HL-60 (cell line): Measurements from ENCODE around the gene PIP4K2A.

ENCODE experiments used
- DNase-seq, 2 experiments: peaks; one replicate each; pipeline ENCODE4 v3.0.0-alpha.2; 2010 to 2020; ENCODE audit warnings: low read depth in 1 of 2, low spot score in 1 of 2
- H3K27ac ChIP-seq: fragments of 250-450 bp; sonication (Bioruptor Pico); replicated peaks from 2 replicates; pipeline ENCODE4 v1.5.1; 2020; ENCODE audit warnings: mild to moderate bottlenecking, moderate library complexity
- H3K27me3 ChIP-seq: fragments of 250-450 bp; sonication (Bioruptor Pico); 2 replicates; pipeline ENCODE4 v1.5.1; 2021; ENCODE audit warnings: mild to moderate bottlenecking, moderate library complexity; ENCODE audit not compliant: insufficient read depth, poor library complexity, severe bottlenecking
- H3K4me3 ChIP-seq: replicated peaks from 2 replicates; pipeline ENCODE4 v1.5.1; 2011; ENCODE audit warnings: mild to moderate bottlenecking, control low read depth, low read length; ENCODE audit not compliant: insufficient read depth
- CTCF ChIP-seq: IDR thresholded peaks from one replicate; pipeline ENCODE4 v1.5.1; 2011; ENCODE audit warnings: low read length, control low read depth, inconsistent platforms; ENCODE audit not compliant: insufficient read depth
- GABPA ChIP-seq: IDR thresholded peaks from 2 replicates; pipeline ENCODE4 v1.6.1; 2012; ENCODE audit warnings: low read depth
- POLR2AphosphoS5 ChIP-seq: IDR thresholded peaks from 2 replicates; pipeline ENCODE4 v1.6.1; 2012; ENCODE audit warnings: low read depth
- REST ChIP-seq: IDR thresholded peaks from 2 replicates; pipeline ENCODE4 v1.6.1; 2012; ENCODE audit warnings: low read depth; ENCODE audit not compliant: insufficient replicate concordance
- SPI1 ChIP-seq: IDR thresholded peaks from 2 replicates; pipeline ENCODE4 v1.6.1; 2012; ENCODE audit warnings: low read depth, mild to moderate bottlenecking, borderline replicate concordance

The PIP4K2A gene

DNA sequence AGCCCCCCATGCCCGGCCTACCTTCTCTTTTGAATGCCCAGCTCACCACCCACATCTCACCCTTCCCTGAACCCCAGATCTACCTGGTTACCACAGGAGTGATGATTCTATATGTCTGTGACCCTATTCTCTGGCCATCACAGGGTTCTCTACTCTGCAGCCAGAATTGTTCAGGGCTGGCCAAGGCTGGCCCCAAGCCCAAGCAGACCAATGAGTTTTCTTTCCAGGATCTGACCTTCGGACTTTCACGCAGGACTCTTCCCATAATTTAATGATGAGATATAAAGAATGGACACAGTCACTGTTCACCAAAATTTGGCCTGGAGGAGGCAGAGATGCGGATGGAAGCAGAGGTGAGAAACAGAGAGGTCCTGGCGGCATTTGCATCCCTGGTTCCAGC, 72.6 kb downstream of the PIP4K2A start:
- TF ChIP-seq POLR2AphosphoS5 (no peak), CTCF (no peak), GABPA (no peak), REST (no peak), SPI1 (no peak)
- no peak overlapping the region for H3K4me3 ChIP-seq
- no peak for DNase-seq
- no peak overlapping the region for H3K27ac ChIP-seq
- H3K27me3 ChIP-seq = no peaks in the 10 kb centered on the region

DNA sequence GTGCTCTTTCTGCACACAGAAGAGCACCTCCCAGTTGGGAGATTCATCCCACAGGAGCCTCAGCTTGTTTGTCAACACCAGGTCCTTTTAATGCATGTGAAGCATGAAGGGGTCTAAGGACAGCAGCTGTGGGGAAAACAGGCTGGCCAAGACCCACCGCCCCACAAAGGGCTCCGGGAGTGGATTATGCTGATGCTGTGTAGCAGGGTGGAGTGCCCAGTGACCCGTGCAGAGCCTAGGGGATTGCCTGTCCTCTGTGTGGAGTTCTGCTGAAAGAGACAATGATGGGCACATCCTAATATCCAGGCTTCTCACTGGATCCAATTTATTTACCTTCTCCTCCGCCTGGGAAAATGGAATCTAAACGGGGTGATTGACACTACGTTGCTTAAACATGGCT, 74.0 kb downstream of the PIP4K2A start:
- Histone ChIP-seq H3K27ac (no peak overlapping the region), H3K4me3 (no peak overlapping the region), H3K27me3 (no peaks in the 10 kb centered on the region)
- no peak for DNase-seq
- TF ChIP-seq REST (no peak), SPI1 (no peak), GABPA (no peak), CTCF (no peak), POLR2AphosphoS5 (no peak)

GRCh38 chr10:22638863-22639262, 75.5 kb downstream of the PIP4K2A start:
- H3K27me3 ChIP-seq = no peaks in the 10 kb centered on the region
- H3K27ac ChIP-seq = no peak overlapping the region
- TF ChIP-seq GABPA = no peak
- TF ChIP-seq CTCF = no peak
- no peak for TF ChIP-seq REST
- TF ChIP-seq SPI1 = no peak
- no peak for TF ChIP-seq POLR2AphosphoS5
- no peak for DNase-seq
- H3K4me3 ChIP-seq = no peak overlapping the region
